Measurements from ENCODE around the gene HMOX1.
A peak's percentile ranks its signal among the peaks of the same experiment; 100 is the strongest.

HMOX1 gene, protein sequence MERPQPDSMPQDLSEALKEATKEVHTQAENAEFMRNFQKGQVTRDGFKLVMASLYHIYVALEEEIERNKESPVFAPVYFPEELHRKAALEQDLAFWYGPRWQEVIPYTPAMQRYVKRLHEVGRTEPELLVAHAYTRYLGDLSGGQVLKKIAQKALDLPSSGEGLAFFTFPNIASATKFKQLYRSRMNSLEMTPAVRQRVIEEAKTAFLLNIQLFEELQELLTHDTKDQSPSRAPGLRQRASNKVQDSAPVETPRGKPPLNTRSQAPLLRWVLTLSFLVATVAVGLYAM

DNA sequence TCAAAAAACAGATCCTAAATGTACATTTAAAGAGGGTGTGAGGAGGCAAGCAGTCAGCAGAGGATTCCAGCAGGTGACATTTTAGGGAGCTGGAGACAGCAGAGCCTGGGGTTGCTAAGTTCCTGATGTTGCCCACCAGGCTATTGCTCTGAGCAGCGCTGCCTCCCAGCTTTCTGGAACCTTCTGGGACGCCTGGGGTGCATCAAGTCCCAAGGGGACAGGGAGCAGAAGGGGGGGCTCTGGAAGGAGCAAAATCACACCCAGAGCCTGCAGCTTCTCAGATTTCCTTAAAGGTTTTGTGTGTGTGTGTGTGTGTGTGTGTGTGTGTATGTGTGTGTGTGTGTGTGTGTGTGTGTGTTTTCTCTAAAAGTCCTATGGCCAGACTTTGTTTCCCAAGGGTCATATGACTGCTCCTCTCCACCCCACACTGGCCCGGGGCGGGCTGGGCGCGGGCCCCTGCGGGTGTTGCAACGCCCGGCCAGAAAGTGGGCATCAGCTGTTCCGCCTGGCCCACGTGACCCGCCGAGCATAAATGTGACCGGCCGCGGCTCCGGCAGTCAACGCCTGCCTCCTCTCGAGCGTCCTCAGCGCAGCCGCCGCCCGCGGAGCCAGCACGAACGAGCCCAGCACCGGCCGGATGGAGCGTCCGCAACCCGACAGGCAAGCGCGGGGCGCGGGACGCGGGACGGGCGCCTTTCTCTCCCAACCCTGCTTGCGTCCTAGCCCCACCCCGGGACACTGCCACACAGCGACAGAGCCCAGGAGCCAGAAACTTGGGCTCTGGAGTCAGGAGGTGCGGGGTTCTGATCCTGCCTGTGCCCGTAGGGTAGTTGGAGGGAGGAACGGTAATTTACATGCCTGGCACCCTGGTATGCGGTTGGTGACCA lies at the start of gene HMOX1:
Gene HMOX1 (plus strand): TSS at position 560 of the 887 bp plus-strand sequence. CDS start 78 bp downstream, at position 638.
- no peak within 1 kb of the TSS for H3K27ac Mint-ChIP-seq
- peaks cover 70% of the 10 kb centered on the region for H3K27me3 Mint-ChIP-seq
- no peaks in the 10 kb centered on the region for H3K36me3 Mint-ChIP-seq
- peak within 1 kb of the TSS; percentile 37 for H3K4me3 Mint-ChIP-seq
- H3K9me3 Mint-ChIP-seq: no peaks in the 10 kb centered on the region
- peak; percentile 72 for DNase-seq
- peaks cover 25% of the 10 kb centered on the region for H3K4me1 Mint-ChIP-seq
- CTCF ChIA-PET: interaction anchor here (0.8 kb wide), 2 partner anchors 30 to 51 kb away, joined by 3 read pairs; no protein-coding TSS in a partner anchor

DNA sequence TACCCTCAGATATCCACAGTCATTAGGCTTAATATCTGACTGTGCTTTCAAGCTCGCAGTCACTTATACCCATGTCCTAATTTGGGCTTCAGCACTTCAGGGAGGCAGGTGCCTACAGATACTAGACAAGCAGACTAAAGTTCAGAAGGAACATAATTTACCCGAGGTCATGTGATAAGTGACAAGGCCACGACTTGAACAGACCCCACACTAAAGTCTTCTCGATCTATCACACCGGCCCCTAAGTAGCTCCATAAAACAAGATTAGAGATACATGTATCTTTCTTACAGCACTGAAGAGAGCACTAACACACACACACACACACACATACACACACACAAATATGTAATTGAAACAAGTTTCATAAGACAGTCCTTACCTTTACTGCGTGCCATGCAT lies 48.6 kb upstream of the HMOX1 start:
- H3K36me3 Mint-ChIP-seq: peaks cover 44% of the 10 kb centered on the region
- CTCF ChIA-PET: no interaction called here

DNA sequence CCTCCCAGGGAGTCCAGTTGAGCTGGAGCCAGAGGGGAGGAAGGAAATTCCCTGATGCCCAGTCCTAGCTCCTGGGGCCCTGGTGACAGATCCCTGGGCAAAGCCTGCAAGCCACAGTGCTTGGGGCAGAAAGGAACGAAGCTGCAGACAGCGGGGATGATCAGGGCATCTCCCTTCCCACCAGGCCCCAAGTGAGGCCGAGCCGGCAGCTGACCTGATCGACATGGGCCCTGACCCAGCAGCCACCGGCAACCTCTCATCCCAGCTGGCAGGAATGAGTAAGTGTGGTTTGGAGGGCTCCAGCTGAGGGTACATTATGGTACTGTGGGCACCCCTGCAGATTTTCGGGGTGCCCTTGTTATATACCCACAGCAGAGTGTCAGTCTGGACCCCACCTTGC lies 47.7 kb upstream of the HMOX1 start:
- DNase-seq: no peak
- peaks cover 51% of the 10 kb centered on the region for H3K4me1 Mint-ChIP-seq
- peaks cover 38% of the 10 kb centered on the region for H3K36me3 Mint-ChIP-seq
- no peak overlapping the region for H3K27ac Mint-ChIP-seq
- CTCF ChIA-PET: interaction anchor here (1.1 kb wide), 1 partner anchor 22 kb away, joined by 4 read pairs; no protein-coding TSS in a partner anchor
- H3K27me3 Mint-ChIP-seq: no peaks in the 10 kb centered on the region
- no peak overlapping the region for H3K4me3 Mint-ChIP-seq
- H3K9me3 Mint-ChIP-seq: no peaks in the 10 kb centered on the region

More for the DNA sequence above, 48.6 kb upstream of the HMOX1 start:
- H3K9me3 Mint-ChIP-seq: no peaks in the 10 kb centered on the region
- H3K4me1 Mint-ChIP-seq: peaks cover 51% of the 10 kb centered on the region
- no peak overlapping the region for H3K27ac Mint-ChIP-seq
- H3K4me3 Mint-ChIP-seq: no peak overlapping the region
- H3K27me3 Mint-ChIP-seq: no peaks in the 10 kb centered on the region
- DNase-seq: no peak

DNA sequence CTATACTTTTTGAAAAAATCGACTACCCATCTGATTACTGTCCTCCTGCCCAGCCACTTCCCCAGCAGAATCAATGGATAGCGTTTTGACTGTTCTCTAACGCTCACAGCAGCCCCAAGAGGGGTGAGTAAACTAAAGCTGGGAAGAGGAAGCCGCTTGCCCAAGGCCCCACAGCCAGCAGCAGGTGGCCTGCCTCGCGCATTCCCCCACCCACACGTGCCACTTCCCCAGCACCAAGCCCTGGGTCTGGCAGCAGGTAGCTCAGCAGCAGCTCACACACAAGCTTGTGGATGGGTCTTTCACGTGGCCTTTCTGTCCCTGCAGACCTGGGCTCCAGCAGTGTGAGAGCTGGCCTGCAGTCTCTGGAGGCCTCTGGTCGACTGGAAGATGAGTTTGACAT lies 46.9 kb upstream of the HMOX1 start:
- Mint-ChIP-seq H3K27ac (peak overlapping the region; percentile 34), H3K36me3 (peaks cover 36% of the 10 kb centered on the region), H3K4me3 (no peak overlapping the region), H3K9me3 (no peaks in the 10 kb centered on the region), H3K4me1 (peaks cover 50% of the 10 kb centered on the region), H3K27me3 (no peaks in the 10 kb centered on the region)
- DNase-seq: no peak
- CTCF ChIA-PET: interaction anchor here (1.1 kb wide), 1 partner anchor 23 kb away, joined by 4 read pairs; no protein-coding TSS in a partner anchor

DNA sequence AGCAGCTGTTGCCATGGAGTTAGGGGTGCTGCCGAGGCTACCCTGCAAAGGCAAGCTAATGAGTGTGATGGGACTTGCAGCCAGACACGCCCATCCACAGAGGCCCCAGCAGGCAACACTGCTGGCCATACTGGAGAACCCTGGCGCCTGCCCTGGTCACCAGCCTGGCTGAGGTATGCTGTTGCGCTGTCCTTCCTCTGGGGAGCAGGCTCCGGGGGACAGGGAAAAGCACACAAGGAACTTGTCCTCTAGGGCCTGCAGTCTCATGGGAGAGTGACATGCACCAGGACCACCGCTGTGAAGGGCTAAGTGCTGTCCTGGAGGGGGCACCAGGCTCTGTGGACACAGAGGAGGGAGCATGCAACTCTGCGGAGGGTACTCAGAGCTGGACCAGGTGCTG lies 45.4 kb upstream of the HMOX1 start:
- no peak overlapping the region for H3K4me3 Mint-ChIP-seq
- H3K9me3 Mint-ChIP-seq: no peaks in the 10 kb centered on the region
- CTCF ChIA-PET: interaction anchor here (0.7 to 0.9 kb wide), 2 partner anchors 248 to 730 kb away, joined by 3 to 4 read pairs; no protein-coding TSS in a partner anchor
- H3K4me1 Mint-ChIP-seq: peaks cover 35% of the 10 kb centered on the region
- no peaks in the 10 kb centered on the region for H3K27me3 Mint-ChIP-seq
- peaks cover 33% of the 10 kb centered on the region for H3K36me3 Mint-ChIP-seq
- H3K27ac Mint-ChIP-seq: peak overlapping the region; percentile 74
- no peak for DNase-seq

DNA sequence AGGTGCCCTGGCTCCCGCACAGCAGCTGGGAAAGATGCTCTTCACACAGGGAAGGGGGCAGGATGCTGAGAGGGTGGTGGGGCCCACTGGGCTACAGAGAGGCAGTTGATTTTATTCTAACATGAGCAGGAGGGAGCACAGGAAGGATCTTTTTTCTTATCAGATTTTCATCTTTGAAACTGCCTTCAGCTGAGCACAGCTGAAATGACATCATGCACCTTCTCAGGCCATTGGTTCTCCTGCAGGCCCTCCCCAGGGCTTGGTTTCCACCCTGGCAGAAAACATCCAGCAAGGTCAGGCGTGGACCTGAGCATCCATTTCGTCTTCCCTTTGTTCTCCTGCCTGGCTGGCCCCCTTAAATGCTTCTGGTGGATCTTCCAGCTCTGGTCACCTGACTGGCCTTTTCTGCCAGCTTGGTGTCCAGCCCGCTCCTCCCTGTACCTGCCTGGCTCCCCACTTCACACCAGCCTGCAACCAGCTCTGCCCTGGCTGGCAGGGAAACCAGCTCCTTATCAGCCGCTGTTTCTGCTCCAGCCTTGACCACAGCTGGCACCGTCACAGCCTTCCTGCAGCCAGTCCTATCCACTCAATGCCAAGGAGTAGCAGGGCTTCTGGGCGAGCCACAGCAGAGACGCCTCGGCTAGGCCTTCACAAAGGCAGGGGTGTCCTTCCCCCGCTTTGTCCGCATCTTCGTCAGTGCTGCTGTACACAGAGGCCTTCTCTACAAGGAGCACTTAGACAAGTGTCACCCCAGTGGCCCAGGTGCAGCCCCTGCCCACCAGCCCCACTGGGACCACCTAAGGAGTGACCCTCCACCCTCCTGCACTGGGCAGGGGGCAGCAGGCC lies 44.7 kb upstream of the HMOX1 start:
- no peaks in the 10 kb centered on the region for H3K27me3 Mint-ChIP-seq
- no peaks in the 10 kb centered on the region for H3K9me3 Mint-ChIP-seq
- H3K27ac Mint-ChIP-seq: peak overlapping the region; percentile 74
- H3K4me1 Mint-ChIP-seq: peaks cover 29% of the 10 kb centered on the region
- peaks cover 32% of the 10 kb centered on the region for H3K36me3 Mint-ChIP-seq
- CTCF ChIA-PET: interaction anchor here (0.9 kb wide), 2 partner anchors 35 to 729 kb away, joined by 3 read pairs; no protein-coding TSS in a partner anchor
- peak; percentile 34 for DNase-seq
- no peak overlapping the region for H3K4me3 Mint-ChIP-seq

DNA sequence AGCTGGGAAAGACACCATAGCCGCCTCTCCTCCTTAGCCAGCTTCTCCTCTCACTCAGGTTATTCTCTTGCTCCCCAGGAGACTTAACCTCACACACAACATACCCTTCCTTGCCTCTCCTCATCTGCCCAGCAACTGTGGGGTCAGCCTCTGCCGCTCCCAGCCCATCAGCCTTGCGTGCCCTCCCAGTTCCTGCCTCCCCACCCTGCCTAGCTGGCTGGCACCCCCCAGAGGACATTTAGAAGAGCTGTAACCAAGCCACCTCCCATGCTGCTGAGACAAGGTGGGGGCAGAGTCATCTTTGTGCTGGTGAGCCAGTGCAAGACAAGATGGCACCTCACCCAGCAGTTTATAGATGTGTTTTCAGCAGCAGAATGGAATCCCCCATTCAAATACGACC lies 43.0 kb upstream of the HMOX1 start:
- H3K9me3 Mint-ChIP-seq: no peaks in the 10 kb centered on the region
- no peak overlapping the region for H3K4me3 Mint-ChIP-seq
- CTCF ChIA-PET: interaction anchor here (0.8 to 2.0 kb wide), 2 partner anchors 13 to 30 kb away, joined by 3 to 6 read pairs; no protein-coding TSS in a partner anchor
- H3K36me3 Mint-ChIP-seq: peaks cover 30% of the 10 kb centered on the region
- peak; percentile 34 for DNase-seq
- H3K27ac Mint-ChIP-seq: no peak overlapping the region
- peaks cover 29% of the 10 kb centered on the region for H3K4me1 Mint-ChIP-seq
- H3K27me3 Mint-ChIP-seq: no peaks in the 10 kb centered on the region

DNA sequence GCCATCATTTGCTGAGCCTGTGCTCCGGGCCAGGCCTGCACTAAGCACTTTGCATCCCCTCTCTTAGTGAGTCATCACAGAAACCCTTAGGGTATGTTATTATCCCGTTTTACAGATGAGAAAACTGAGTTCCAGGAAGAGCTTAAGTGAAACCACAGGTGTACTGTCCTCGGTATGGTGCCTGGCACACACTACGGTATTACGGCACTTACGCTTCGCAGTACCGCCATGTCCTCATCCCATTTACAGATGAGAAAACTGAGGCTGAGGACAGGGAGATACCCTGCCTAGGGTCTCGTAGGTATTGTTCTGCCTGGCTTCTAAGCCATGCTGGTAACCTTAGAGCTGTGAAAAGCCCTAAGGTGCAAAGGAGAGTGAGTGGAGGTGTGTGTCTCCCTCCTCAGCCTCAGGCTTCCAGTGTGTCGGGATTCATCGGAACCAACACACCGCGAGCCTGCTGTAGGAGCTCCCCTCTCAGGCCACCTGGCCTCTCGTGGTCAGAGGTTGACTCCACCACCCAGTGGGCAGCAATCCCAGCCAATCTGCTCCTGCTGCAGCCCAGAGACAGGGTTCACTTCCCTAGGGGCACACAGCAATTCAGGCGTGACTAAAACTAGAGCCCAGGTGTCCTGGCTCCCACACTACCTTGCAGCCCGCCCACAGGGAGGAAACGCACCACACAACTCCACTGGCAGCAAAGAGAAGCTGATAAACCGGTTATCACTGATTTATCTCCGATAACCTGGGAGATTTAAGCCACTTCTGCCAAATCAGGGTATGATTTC lies 39.6 kb upstream of the HMOX1 start:
- DNase-seq: no peak
- H3K4me3 Mint-ChIP-seq: no peak overlapping the region
- H3K4me1 Mint-ChIP-seq: peaks cover 5% of the 10 kb centered on the region
- peaks cover 19% of the 10 kb centered on the region for H3K36me3 Mint-ChIP-seq
- CTCF ChIA-PET: no interaction called here
- peak overlapping the region; percentile 66 for H3K27ac Mint-ChIP-seq
- H3K27me3 Mint-ChIP-seq: no peaks in the 10 kb centered on the region
- no peaks in the 10 kb centered on the region for H3K9me3 Mint-ChIP-seq

DNA sequence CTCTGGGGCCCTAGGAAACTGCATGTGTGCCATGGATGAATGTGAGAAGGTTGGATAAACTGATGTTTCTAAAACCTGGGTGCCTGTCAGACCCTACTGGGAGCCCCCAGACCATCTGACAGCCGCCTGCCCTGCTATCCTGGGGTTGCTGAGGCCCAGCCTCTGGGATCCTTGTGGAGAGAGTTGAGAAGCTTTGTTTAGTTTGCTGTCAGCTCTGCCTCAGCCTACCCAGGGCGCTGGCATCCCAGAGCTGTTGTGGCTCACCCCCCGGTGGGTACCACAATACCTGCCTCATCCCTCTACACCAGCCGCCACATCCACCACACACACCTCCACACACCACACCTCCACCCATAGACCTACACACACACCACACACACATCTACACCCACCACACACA lies 38.5 kb upstream of the HMOX1 start:
- H3K27me3 Mint-ChIP-seq: no peaks in the 10 kb centered on the region
- no peak overlapping the region for H3K27ac Mint-ChIP-seq
- H3K4me3 Mint-ChIP-seq: no peak overlapping the region
- CTCF ChIA-PET: no interaction called here
- H3K4me1 Mint-ChIP-seq: peaks cover under 1% of the 10 kb centered on the region
- peaks cover 17% of the 10 kb centered on the region for H3K36me3 Mint-ChIP-seq
- no peak for DNase-seq
- no peaks in the 10 kb centered on the region for H3K9me3 Mint-ChIP-seq

DNA sequence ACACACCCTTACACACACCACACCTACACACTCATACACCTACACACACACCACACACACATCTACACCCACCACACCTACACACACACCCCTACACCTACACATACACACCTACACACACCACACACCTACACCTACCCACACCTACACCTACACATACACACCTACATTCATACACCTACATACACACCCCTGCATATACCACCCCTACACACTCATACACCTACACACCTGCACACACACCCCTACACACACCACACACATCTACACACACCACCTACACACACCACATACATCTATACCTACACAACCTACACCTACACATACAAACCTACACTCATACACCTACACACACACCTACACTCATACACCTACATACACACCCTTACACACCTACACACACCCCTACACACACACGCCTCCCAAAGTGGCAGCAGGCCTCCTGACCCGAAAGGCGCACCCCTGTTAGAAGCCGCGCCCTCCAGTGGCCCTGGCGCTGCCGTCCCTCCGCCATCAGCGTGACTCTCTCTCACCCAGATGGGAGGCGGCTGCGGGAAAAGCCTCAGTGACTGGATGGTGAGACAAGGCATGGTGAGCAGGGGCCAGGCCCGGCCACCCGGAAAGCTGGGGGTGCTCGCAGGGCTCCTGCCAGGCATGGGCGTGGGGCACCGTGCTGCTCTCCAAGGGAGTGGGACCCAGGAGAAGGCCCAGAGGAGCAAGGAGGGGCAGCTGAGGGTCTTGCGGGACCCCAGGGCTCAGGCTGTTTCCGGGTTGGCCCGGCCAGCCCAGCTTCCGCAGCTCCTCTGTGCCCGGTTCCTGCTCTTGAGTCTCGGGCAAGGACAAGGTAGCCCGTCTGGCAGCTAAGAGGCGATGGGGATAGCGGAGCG lies 37.0 kb upstream of the HMOX1 start:
- Mint-ChIP-seq H3K36me3 (peaks cover 13% of the 10 kb centered on the region), H3K27ac (no peak overlapping the region), H3K4me3 (no peak overlapping the region), H3K4me1 (no peaks in the 10 kb centered on the region), H3K27me3 (no peaks in the 10 kb centered on the region), H3K9me3 (no peaks in the 10 kb centered on the region)
- no peak for DNase-seq
- CTCF ChIA-PET: interaction anchor here (1.3 kb wide), 1 partner anchor 14 kb away, joined by 7 read pairs; no protein-coding TSS in a partner anchor

DNA sequence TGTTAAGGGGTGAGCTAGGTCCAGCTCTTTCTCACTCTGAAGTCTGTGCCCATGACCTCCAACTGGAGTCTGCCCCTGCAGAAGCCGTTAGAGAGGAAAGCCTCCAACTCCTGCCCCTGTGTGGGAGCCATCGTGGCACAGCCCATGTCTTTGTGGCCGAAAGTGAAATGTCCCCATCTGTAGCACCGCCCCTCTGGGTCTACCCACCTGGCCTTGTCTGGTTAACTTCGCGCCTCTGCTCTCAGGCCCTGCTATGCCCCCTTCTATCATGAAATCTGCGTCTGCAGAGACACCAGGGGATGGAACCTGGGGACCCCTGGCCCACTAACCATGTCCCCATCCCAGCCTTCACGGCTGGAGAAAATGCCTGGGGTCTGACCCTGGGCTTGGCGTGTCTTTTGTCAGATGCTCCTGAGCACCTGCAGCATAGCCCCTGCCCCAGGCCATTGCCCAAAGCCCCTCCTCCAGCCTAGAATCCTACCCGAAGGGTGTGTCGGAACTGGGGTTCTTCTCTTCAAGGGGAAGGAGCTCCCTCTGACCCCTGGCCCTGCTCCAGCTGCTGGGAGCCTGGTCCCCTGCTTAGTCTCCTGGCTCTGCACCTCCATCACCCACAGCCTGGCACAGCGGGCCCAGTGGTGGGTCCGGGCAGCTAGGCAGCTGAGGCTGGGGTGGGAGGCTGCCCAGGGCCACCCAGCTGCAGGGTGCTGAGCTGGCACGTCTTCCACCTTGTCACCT lies 35.8 kb upstream of the HMOX1 start:
- H3K27ac Mint-ChIP-seq: no peak overlapping the region
- H3K4me3 Mint-ChIP-seq: no peak overlapping the region
- CTCF ChIA-PET: interaction anchor here (1.3 kb wide), 1 partner anchor 15 kb away, joined by 7 read pairs; no protein-coding TSS in a partner anchor
- no peaks in the 10 kb centered on the region for H3K9me3 Mint-ChIP-seq
- H3K27me3 Mint-ChIP-seq: no peaks in the 10 kb centered on the region
- H3K36me3 Mint-ChIP-seq: peaks cover 10% of the 10 kb centered on the region
- H3K4me1 Mint-ChIP-seq: peaks cover under 1% of the 10 kb centered on the region
- DNase-seq: no peak

Data from activated naive CD4-positive, alpha-beta T cell treated with anti-CD3 and anti-CD28 coated beads, Interleukin-2, amount 10 ng/mL, durations not matched to agents 7 days and 5 days (primary cell).